NCI-H1694 treated with DMSO at 0.1 percent for 48 hours (cell line): Measurements from ENCODE around the gene SGMS1.
"Not testable (repeated sequence)": the region's sequence is repeated elsewhere in the genome, so short reads cannot be mapped to it uniquely, and the experiment has no call there.

ENCODE experiments used
- DNase-seq: peaks from one replicate; lab custom pipeline; 2025; lab: John Stamatoyannopoulos, UW

Gene SGMS1

DNA sequence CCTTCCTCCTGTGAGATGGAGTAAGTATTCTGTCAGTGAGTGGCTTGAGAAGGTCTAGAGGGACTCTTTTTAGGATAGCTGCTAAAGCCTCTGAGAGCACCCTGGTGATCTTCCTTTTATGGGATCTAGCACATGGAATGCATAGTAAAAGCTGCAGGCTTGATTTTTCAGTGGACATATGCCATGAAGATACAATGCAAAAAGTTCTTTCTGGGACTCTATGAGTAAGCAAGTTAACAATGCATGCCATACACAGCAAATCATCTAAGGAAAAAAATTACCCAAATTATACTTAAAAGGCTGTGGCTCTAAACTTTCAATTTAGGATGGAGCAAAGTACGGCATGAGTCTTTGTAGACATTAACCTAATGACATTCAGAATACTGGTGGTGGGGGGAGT, 154.5 kb downstream of the SGMS1 start:
- DNase-seq = no peak

DNA sequence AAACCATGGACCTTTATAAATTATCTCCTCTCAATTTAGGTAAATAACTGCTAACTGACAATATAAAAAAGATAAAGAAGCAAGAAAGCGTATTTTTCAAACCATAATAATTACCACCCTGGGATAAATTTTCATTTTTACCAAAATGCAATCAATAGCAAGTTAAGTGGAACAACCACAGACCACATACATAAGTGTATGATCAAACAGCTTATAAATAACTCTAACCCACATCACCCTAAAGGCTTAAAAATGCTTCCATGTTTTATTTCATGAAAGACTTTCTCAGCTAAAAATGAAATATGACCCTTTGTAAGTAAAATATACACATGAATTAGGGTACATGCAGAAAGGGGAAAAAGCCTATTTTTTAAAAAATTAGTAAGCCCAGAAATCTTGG, 156.5 kb downstream of the SGMS1 start:
- DNase-seq = no peak

DNA sequence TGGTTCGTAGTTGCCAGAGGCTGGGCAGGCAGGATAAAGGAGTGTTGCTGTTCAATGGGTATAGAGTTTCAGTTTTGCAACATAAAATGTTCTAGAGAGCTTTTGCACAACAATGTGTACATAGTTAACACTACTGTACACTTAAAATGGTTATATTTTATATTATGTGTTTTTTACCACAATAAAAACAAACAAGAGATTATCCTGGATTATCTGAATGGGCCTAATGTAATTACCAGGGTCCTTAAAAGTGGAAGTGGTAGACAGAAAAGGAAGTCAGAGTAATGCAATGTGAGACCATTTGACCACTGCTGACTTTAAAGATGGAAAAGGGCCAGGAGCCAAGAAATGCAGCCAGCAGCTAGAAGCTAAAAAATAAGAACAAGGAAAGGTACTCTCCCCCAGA, 159.7 kb downstream of the SGMS1 start:
- DNase-seq = no peak

DNA sequence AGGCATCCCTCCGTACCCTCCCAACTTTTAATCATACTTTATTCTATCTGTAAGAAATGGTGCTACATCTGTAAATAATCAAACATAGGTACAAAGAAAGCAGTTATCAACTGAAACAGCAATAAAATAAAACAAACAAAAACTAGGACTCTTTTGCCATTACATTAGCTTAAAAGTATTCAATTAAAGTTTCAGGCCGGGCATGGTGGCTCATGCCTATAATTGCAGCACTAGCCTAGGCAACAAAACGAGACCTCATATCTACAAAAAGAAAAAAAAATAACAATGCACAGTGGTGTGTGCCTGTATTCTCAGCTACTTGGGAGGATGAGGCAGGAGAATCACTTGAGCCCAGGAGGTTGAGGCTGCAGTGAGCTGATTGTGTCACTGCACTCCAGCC, 161.9 kb downstream of the SGMS1 start:
- DNase-seq = no peak

DNA sequence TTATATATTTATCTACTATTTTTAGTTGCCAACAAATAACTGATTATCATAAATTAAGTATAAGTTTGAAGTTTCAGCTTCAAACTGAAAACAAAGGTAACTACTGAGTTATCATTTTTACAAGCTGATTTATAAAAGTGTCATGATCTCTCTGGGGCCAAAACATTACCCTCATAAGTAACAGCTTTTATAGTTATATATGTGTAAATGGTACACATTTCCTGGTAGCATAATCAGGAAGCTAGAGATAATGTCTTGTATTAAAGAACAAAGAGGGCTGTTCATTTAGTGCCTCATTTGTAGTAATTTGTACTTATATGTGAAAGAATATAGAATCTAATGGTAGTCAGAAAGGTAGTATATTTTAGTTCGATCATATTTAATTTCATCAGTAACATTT, 162.6 kb downstream of the SGMS1 start:
- no peak for DNase-seq

DNA sequence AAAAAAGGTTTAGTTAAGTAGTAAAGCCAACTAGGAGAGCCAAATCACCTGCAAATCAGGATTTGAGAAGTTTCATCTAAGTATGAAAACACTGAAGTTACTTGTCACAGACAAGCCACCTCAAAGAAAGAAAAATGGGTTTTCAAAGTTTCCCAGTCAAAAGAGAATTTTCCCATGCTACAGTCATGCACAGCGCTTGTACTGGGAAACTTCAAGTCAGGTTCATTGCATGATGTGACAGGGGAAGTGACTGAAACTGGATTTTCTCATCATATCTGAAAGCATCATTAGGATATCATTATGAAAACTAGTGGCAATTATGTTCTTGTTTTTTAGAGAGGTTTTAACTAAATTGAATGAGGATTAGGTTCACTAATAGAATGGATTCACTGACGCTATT, 167.0 kb downstream of the SGMS1 start:
- no peak for DNase-seq

DNA sequence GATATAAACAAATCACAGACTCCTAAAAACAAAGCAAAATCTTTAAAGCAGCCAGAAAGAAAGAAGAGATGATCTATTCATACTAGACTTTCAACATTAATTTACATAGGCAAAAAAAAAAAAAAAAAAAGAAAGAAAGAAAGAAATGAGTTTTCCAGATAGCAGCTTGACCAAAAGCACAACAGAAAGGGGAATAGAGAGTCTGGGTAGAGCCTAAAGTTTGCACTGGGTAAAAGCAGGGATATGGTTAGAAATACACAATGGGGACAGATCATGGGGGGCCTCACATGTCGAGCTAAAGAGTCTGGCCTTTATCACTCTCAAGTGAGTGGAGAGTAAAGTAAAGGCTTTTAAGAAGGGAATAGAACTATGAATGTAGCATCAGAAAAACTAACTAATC, 169.8 kb downstream of the SGMS1 start:
- no peak for DNase-seq

DNA sequence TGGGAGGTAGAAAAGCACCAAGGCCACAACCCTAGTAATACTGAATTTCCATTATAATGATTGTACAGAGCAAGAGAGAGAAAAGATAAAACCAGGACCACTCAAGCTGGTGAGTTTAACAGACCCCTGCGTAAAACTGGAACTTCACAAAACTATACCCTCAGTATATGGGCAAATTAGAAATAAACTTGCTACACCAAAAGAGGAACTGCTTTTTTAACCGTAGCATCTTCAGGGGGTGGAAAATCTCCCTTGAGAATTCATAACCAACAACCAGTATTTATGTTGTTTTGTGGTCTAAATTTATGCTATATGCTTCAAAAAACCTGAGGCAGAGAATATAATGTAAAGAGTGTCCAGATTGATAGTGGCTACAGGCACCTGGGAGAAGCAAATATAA, 171.2 kb downstream of the SGMS1 start:
- DNase-seq = no peak

DNA sequence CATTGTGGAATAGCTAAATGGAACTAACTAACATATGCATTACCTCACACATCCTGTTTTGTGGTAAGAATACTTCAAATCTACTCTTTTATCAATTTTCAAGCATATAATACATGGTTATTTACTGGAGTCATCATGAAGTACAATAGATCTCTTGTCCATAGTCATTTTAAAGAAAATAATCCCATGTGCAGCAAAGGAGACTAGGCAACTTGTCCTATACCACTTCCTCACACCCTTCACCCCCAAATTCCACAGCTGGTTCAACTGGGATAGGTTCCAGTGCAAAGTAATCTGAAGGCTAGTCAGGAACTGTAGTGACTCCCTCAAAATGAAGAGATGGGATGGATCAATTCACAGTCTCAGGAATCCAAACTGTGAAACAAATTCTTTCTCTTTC, 176.1 kb downstream of the SGMS1 start:
- no peak for DNase-seq

DNA sequence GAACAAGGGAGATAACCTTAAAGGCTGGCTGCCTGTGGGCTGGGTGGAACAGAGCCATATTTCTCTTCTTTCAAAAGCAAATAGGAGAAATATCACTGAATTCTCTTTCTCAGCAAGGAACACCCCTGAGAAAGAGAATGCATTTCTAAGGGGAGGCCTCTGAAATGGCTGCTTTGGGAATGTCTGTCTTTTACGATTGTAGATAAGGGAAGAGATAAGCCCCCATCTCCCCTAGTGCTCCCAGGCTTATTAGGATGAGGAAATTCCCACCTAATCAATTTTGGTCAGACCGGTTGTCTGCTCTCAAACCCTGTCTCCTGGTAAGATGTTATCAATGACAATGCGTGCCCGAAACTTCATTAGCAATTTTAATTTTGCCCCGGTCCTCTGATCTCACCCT, 178.0 kb downstream of the SGMS1 start:
- not testable (repeated sequence) for DNase-seq

DNA sequence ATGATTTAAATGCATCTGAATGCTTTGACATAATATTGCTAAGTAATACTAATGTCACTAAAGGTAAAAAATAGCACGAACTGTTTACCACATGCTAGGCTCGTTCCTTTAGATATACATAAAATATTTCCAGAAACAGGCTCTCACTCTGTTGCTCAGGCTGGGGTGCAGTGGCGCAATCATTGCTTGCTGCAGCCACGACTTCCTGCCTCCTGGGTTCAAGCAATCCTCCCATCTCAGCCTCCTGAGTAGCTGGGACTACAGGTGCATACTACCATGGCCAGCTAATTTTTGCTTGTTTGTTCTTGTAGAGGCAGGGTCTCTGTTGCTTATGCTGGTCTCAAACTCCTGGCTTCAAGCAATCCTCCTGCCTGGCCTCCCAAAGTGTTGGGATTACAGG, 183.3 kb downstream of the SGMS1 start:
- DNase-seq = no peak

DNA sequence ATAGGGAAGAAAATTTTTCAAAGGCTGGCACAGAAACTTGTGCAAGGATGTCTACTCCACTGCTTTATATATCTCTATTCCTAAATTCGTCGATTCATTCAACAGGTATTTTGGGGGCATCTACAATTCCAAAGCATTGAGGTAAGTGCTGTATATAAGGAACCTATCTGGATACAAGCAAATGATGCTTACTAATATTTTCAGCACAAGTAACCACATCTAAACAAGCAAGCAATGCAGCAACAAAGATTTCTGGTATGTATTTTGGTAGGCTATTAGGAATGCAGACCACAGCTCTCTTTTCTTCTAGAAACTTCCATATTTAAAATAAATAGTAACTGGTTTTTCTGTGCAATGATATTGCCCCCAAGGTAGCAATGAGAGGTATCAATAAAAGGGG, 183.9 kb downstream of the SGMS1 start:
- DNase-seq = no peak

DNA sequence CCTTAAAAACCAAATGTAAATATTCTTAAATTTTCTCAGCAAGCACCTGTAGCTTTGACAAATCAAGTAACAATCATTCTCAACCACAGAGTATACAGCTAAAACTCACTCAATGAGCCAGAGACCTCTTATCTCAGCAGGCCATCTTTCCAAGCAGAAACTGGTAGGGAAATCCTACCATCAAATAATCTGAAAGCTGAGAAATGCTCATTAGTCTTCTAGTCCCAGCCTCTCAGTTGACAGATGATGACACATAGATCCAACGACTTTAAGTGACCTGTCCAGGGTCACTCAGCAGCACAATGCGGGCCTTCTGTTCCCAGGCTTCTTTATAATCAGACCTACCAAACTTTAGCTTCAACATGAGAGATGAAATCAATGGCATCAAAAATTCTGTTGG, 184.6 kb downstream of the SGMS1 start:
- no peak for DNase-seq

DNA sequence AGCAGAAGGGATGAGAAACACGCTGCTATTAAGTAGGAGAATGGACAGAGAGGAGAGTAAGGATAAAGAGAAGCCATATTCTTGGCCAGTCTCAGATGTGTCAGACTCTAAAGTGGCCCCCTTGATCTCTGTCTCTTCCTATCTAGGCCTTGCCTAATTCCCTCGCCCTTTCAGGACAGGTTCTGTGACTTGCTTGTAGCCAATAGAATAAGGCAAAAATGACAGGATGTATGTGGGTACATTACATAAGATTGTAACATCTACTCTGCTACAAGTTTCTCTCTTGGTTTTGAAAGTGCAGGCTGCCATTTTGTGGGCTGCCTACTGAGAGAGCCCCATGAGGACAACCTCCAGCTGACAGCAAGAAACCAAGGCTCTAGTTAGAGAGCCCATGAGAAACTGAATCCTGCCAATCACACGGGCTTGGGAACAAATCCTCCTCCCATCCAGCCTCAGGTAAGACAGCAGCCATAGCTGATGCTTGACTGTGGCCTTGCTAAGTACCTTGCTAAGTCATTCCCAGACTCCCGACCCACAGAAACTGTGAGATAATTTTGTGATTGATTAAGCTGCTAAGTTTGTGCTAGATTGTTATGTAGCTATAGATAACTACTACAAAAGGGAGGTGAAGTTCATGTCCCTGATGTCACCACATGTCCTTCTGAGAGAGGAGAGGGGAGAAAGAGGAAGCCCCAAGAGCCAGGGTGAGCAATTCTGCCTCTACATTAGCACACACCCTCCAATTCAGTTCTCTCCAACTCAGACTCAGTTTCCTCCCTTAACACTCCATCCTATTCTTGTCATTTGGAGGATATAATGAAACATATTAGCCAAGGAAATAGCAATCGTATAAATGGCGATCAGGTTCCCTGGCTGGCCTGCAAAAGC, 185.5 kb downstream of the SGMS1 start:
- DNase-seq = no peak

DNA sequence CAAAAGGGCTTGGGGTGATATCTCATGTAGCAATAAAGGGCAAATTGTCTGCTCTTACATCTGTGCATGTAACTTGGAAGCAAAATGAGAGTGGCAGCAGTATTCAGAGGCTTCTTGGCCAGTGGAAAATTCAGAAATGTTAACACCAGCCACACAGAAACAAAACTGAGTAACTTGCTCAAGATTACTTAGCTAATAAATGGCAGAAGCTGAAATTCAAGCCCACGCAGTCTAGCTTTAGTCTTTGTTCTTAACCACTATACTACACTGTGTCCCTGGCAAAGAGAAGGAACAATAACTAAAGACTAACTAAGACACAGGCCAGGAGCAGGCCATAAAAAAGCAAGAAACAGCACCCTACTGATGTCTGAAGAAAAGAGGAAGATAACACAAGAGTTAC, 186.5 kb downstream of the SGMS1 start:
- no peak for DNase-seq

DNA sequence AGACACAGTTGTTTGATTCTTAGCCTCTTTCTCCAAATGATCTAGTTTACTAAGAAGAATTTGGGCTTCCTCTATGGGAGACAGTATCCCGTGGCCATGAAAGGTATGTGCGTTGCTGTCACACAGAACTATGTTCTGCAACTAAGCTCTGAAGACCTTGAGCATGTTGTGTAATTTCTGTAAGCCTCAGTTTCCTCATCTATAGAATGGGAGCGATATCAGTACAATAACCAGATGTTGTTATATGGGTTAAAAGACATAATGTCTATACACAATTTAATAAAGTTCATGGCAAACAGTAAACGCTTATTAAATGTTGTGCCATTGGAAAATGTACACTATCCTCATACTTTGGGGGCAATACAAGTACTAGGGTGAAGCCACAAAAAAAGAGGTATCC, 187.0 kb downstream of the SGMS1 start:
- DNase-seq = no peak

DNA sequence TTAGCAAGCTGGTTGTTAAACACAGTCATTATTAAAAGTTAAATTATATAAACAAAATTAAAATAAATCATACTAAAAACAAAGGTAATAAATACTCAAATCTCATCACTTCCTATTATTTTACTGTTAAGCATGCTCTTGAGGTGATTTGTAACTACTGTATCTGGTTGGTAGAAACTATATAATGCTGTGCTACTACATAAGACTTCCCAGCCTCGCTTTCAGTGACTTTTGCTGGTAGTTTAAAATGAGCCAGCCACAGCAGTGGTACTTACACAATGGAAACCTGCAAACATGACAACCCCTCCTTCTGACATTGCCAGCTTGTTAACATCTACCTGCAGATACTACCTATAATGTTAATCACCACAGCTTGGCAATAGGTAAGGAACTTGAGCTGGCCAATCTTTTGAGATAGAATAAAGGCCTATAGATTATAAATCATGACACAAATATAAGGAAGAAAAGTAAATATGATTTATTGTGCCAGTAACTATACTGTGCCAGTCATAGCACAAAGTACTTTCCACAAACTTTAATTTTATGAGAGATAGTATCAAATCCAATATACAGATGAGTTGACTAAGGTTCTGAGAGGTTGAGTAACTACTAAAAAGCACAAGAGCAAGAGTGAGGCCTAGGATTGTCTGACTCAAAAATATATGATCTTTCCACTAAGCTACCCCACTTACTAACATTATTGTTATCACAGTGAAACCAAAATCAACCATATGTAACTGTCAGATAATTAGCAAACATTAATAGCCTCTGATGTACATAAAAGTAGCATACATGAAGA, 191.3 kb downstream of the SGMS1 start:
- no peak for DNase-seq

DNA sequence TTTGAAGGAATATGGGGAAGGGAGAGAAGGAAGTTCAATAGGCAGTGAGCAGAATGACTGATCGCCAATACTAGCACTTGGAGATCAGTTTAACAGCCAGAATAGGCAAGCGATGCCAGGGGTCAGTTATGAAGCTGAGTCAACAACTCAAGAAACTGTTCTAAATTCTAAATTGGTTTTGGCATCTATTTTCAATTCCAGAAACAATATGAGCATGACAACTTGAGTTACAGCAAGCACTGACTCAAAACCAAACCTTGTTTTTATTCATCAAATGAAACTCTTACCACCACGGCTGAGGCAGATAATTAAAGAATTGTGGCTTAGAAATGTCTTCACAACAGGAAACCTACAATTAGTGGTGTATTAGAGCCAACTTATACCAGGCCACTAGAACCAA, 192.0 kb downstream of the SGMS1 start:
- DNase-seq = no peak

DNA sequence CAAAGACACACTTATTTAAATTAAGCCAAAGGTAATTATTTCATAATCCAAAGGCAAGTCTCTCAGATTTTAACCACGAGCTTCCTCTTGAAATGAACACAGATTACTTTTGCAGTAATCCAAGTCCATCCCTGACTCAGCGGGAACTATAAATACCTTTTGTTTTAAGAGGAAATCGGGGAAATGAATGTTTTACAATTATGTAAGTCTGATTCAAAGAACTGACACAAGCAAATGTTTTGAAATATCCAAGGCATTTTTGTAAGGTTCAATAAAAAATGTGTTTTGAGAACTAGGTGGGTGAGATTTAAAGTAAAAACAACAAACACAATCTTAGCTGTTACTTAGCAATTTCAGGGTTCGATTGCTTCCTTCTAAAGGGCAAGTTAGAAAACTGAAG, 192.6 kb downstream of the SGMS1 start:
- no peak for DNase-seq

DNA sequence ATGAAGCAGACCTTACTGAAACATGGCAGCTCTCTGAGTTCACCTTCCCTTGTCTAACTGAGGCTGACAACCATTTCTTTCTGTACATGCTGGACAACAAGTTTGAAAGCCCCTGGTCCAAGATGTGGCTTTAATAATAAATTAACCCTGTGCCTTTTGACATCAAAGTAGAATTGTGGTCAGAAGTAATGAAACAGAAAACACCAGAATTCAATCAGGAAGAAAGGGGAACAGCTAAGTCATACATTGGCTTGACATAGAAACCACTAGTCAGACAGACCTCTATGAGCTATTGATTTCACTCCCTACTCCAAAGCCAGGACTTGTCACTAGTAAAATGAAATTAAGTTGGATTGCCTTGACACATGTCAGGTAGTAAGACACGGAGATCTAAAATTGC, 197.3 kb downstream of the SGMS1 start:
- no peak for DNase-seq

DNA sequence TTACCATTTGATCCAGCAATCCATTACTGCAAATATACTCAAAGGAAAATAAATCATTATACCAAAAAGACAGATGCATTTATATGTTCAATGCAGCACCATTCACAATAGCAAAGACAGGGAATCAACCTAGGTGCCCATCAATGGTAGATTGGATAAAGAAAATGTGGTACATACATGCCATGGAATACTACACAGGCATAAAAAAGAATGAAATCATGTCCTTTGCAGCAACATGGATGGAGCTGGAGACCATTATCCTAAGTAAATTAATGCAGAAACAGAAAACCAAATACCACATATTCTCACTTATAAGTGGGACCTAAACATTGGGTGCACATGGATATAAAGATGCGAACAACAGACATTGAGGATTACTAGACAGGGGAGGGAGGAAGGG, 198.5 kb downstream of the SGMS1 start:
- DNase-seq = not testable (repeated sequence)

DNA sequence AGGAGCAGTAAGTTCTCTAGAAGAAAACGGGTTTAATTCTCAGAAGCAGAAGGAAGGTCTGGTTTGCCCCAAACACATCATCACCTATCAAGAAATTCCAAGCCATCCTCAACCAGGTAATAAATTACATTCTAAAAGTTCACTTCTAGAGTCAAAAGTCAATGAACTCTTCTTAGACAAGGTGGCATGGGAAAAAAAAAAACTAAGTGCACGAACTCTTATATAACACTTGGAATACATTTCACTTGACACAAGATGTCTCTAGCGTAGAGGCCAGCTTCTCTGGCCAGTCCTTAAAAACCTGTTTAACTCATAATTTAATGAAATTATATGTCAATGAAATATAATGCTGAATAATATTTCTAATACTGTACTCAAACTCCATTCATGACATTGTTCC, 200.3 kb downstream of the SGMS1 start:
- no peak for DNase-seq

DNA sequence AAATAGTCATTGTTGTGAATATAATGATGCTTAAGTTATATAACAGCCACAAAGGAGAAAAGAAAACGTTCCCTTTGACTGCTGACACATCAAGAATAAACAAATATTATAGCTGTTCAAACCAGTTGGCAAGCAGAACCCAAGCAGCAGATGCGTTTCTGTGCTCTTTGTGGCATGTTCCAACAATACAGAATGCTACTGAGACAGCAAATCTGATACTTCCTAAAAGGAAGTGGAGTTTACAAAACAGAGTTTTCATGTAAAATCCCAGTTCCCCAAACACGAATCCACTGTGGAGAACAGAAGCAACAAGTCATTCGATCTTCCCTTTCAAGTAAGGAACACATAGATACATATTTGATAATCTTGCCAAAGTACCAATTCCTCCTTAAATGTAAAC, 201.5 kb downstream of the SGMS1 start:
- no peak for DNase-seq
